ENCODE measurements around the gene HNF1A.

GRCh38 chr12:121048442-121048841 lies 70.1 kb downstream of the HNF1A start:
- TF ChIP-seq MTA2 (IDR thresholded peaks at IDR 0.05; ENCODE audit: low read depth) (no peak), ZFX (CRISPR knock-in tag; IDR thresholded peaks at IDR 0.05) (no peak), SNAPC5 (CRISPR knock-in tag; IDR thresholded peaks at IDR 0.05) (no peak), CLOCK (CRISPR knock-in tag; IDR thresholded peaks at IDR 0.05; ENCODE audit: borderline replicate concordance) (no peak), ATF6 (CRISPR knock-in tag; IDR thresholded peaks at IDR 0.05) (no peak), CTCF (IDR thresholded peaks at IDR 0.05 in 2 of 3, conservative IDR thresholded peaks at IDR 0.05 in 1 of 3; ENCODE audit: insufficient read depth in 2 of 3, low read depth in 1 of 3, low read length in 3 of 3) (no peak), VEZF1 (CRISPR knock-in tag; IDR thresholded peaks at IDR 0.05) (no peak), ZNF780A (CRISPR knock-in tag; IDR thresholded peaks at IDR 0.05) (no peak), CUX1 (CRISPR knock-in tag; IDR thresholded peaks at IDR 0.05) (no peak), FOXP1 (CRISPR knock-in tag; IDR thresholded peaks at IDR 0.05) (no peak), MYC (IDR thresholded peaks at IDR 0.05; ENCODE audit: low read depth, low read length) (no peak), MYC (CRISPR knock-in tag; IDR thresholded peaks at IDR 0.05; ENCODE audit: borderline replicate concordance, low read depth) (no peak)

All from K562 (cell line).